KMS-11 (cell line): ENCODE measurements around the gene METTL13.
A peak's percentile ranks its signal among the peaks of the same experiment; 100 is the strongest.

Source experiments
- H2AFZ ChIP-seq: fragments of 200-600 bp; sonication (generic); 2 replicates; pipeline ENCODE4 v1.6.1; 2016; ENCODE audit warnings: antibody characterized with exemption, mixed run types, low read depth
- H3K27ac ChIP-seq: fragments of 200-600 bp; sonication (generic); 2 replicates; pipeline ENCODE4 v1.6.1; 2016; ENCODE audit warnings: mild to moderate bottlenecking, mixed run types
- H3K27me3 ChIP-seq: fragments of 200-600 bp; sonication (generic); 2 replicates; pipeline ENCODE4 v1.6.1; 2017; ENCODE audit warnings: mild to moderate bottlenecking, low read depth, mixed run types, moderate library complexity; ENCODE audit not compliant: insufficient read depth
- H3K36me3 ChIP-seq: fragments of 200-600 bp; sonication (generic); 2 replicates; pipeline ENCODE4 v1.6.1; 2017; ENCODE audit warnings: mild to moderate bottlenecking, mixed run types; ENCODE audit not compliant: insufficient read depth
- H3K4me1 ChIP-seq: fragments of 200-600 bp; sonication (generic); 2 replicates; pipeline ENCODE4 v1.6.1; 2016; ENCODE audit warnings: mild to moderate bottlenecking, low read depth, mixed run types; ENCODE audit not compliant: poor library complexity, severe bottlenecking
- H3K4me2 ChIP-seq: fragments of 200-600 bp; sonication (generic); 2 replicates; pipeline ENCODE4 v1.7.0; 2016; ENCODE audit warnings: mild to moderate bottlenecking, mixed run types
- H3K4me3 ChIP-seq: fragments of 200-600 bp; sonication (generic); IDR thresholded peaks from 2 replicates; pipeline ENCODE4 v1.6.1; 2017; ENCODE audit warnings: low read depth, low read length, mixed read lengths; ENCODE audit not compliant: insufficient read depth
- H3K79me2 ChIP-seq: fragments of 200-600 bp; sonication (generic); 2 replicates; pipeline ENCODE4 v1.6.1; 2016; ENCODE audit warnings: low read depth, mixed run types; ENCODE audit not compliant: insufficient read depth
- H3K9ac ChIP-seq: fragments of 200-600 bp; sonication (generic); 2 replicates; pipeline ENCODE4 v1.6.1; 2016; ENCODE audit warnings: mild to moderate bottlenecking, mixed run types
- H4K20me1 ChIP-seq: fragments of 200-600 bp; sonication (generic); 2 replicates; pipeline ENCODE4 v1.6.1; 2016; ENCODE audit warnings: mild to moderate bottlenecking, mixed run types; ENCODE audit not compliant: insufficient read depth
- CTCF ChIP-seq: fragments of 200-600 bp; sonication (generic); conservative IDR thresholded peaks from 2 replicates; pipeline ENCODE4 v1.6.1; 2017; ENCODE audit warnings: low read depth, mild to moderate bottlenecking, antibody characterized with exemption, low read length, moderate library complexity, mixed read lengths

METTL13 gene

DNA sequence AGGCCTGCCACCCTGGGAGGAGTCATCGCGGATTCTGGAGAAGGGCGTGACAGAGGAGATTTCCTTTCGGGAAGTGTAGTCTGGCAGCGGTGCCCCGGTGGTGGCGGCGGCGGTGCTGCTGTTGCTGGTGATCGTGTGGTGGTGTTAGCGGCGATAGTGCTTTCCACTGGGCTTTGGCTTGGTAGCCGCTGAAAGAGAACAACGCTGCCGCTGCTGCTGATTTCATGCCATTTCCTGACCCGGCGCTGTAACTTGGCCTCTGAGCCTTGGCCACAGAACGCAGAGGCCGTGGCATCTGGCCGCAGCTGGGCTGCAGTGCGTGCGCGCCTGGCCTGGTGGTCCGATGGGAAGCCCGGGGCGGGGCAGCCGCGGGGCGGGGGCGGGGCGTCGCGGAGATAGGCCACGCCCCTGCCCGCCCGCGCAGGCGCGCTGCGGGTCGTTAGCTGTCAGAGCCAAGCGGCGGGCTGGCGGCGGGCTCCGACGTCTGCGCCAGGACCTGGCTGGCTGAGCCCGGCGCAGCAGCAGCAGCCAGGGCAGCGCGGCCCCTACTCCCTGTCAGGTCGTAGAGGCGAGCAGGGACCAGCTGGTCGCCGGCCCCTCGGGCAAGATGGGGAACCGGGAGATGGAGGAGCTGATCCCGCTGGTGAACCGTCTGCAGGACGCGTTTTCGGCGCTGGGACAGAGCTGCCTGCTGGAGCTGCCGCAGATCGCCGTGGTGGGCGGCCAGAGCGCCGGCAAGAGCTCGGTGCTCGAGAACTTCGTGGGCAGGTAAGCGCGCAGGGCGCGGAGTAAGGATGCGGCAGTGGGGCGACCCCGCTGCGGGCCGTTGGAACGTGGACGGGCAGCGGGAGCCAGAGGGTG, 59.8 kb downstream of the METTL13 start, which contains the start of gene DNM3:
Gene DNM3 (plus strand): TSS at position 449 of the 861 bp plus-strand sequence. CDS start 159 bp downstream, at position 608.
- Histone ChIP-seq H3K4me2 (peak within 1 kb of the TSS; percentile 32; the same call in 1 of the 2 replicates), H3K9ac (peak within 1 kb of the TSS; percentile 19; the same call in 1 of the 2 replicates), H3K36me3 (no peaks in the 10 kb centered on the region), H3K4me3 (peak within 1 kb of the TSS; percentile 98), H3K27ac (no peak within 1 kb of the TSS), H2AFZ (peak within 1 kb of the TSS; percentile 80), H3K27me3 (no peaks in the 10 kb centered on the region; the same call in 1 of the 2 replicates), H4K20me1 (no peaks in the 10 kb centered on the region), H3K4me1 (no peaks in the 10 kb centered on the region), H3K79me2 (no peaks in the 10 kb centered on the region)
- TF ChIP-seq CTCF: no peak

DNA sequence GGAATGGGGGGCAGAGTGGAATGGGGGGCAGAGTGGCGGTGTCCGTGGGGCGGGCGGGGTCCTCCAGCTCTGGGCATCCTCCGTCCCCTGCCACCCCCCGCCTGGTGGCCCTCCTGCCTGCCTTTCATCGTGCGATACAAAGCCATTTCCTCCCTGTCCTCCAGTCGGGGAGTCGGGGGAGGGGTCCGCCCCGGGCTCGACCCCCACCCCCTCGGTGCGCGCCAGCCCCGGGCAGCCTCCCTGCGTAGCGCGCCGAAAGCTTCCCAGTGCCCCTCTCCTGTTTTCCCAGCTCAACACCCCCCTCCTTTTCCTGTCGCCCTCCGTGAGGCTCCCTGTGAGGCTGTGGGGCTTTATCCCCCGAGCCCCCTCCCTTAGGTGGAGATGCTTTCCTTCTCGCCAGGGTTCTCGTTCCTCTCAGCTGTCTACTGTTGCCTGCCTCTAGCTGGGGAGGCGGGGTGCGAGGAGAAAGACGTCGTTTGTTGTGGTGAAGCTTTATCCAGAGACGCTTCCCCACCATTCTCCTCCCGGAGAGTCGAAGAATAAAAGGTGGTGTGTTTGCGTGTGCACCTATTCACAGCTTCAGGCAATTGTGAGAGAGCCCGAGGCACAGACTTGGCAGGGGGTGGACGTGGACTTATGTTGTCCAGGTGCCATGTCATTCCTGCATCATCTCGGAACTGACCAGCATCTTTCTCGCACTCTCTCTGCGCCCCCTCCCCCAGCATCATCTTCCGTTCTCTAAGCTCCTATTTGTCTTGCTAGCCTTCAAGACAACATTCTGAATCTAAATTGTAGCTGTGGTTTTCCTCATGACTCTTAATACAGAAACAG, 60.7 kb downstream of the METTL13 start:
- no peak for TF ChIP-seq CTCF
- Histone ChIP-seq H3K4me2 (peak overlapping the region; percentile 32; the same call in 1 of the 2 replicates), H2AFZ (peak overlapping the region; percentile 80), H3K4me1 (no peaks in the 10 kb centered on the region), H4K20me1 (no peaks in the 10 kb centered on the region), H3K27ac (no peak overlapping the region), H3K79me2 (no peaks in the 10 kb centered on the region), H3K36me3 (no peaks in the 10 kb centered on the region), H3K4me3 (peak overlapping the region; percentile 89), H3K27me3 (no peaks in the 10 kb centered on the region; the same call in 1 of the 2 replicates), H3K9ac (no peak overlapping the region)

- no peaks in the 10 kb centered on the region for H4K20me1 ChIP-seq
- no peaks in the 10 kb centered on the region; the same call in 1 of the 2 replicates for H3K27me3 ChIP-seq
- TF ChIP-seq CTCF: no peak
Measured at GRCh38 chr1:171844381-171844780, 62.9 kb downstream of the METTL13 start.

DNA sequence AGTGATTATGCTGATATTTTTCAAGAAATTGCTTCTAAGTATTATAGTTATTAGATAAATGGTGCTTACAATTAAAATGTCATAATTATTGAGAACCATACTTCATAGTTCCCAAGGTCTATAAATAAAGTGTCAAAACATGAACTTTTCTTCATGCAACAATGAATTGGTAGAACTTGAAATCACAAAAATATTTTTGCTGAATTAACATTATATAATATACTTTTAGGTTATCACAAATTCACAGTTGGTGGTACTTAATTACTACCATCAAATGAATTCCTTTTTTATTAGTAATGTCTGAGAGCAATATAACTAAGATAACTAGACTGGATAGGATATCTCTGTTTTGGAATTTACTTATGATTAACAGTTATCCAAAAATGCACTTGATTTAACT, 64.5 kb downstream of the METTL13 start:
- no peak for TF ChIP-seq CTCF
- H3K4me2 ChIP-seq: no peak overlapping the region
- H3K9ac ChIP-seq: no peak overlapping the region
- no peaks in the 10 kb centered on the region for H3K79me2 ChIP-seq
- H3K27ac ChIP-seq: no peak overlapping the region
- H3K4me3 ChIP-seq: no peak overlapping the region
- H3K27me3 ChIP-seq: no peaks in the 10 kb centered on the region; the same call in 1 of the 2 replicates
- H2AFZ ChIP-seq: no peak overlapping the region
- no peaks in the 10 kb centered on the region for H3K4me1 ChIP-seq
- H3K36me3 ChIP-seq: no peaks in the 10 kb centered on the region
- no peaks in the 10 kb centered on the region for H4K20me1 ChIP-seq

More at GRCh38 chr1:171844381-171844780, 62.9 kb downstream of the METTL13 start:
- Histone ChIP-seq H3K36me3 (no peaks in the 10 kb centered on the region), H3K79me2 (no peaks in the 10 kb centered on the region), H3K4me2 (no peak overlapping the region), H3K9ac (no peak overlapping the region), H3K27ac (no peak overlapping the region), H3K4me1 (no peaks in the 10 kb centered on the region), H2AFZ (no peak overlapping the region), H3K4me3 (no peak overlapping the region)
